ENCODE measurements around the gene CALB2.

The CALB2 gene

GRCh38 chr16:71396594-71396993 is 38.1 kb downstream of the CALB2 start:
- POLR2A ChIA-PET = no interaction called here
- CTCF ChIA-PET = interaction anchor here (1.7 kb wide), 1 partner anchor 17 kb away, joined by 6 read pairs; no protein-coding TSS in a partner anchor
- TF ChIP-seq CTCF (IDR thresholded peaks at IDR 0.05; ENCODE audit: control extremely low read depth, extremely low read depth, low read depth, missing control alignments) = no peak
- no peak for DNase-seq (ENCODE audit: extremely low spot score)

- CTCF ChIA-PET = no interaction called here
- POLR2A ChIA-PET = no interaction called here
- no peak for TF ChIP-seq CTCF (IDR thresholded peaks at IDR 0.05; ENCODE audit: control extremely low read depth, extremely low read depth, low read depth, missing control alignments)
Measured at GRCh38 chr16:71399801-71400563, 41.5 kb downstream of the CALB2 start.

GRCh38 chr16:71402007-71402406 is 43.5 kb downstream of the CALB2 start:
- no peak for DNase-seq (ENCODE audit: extremely low spot score)
- no peak for TF ChIP-seq CTCF (IDR thresholded peaks at IDR 0.05; ENCODE audit: control extremely low read depth, extremely low read depth, low read depth, missing control alignments)
- POLR2A ChIA-PET = no interaction called here
- CTCF ChIA-PET = interaction anchor here (1.2 kb wide), 1 partner anchor 98 kb away, joined by 3 read pairs; no protein-coding TSS in a partner anchor

More at GRCh38 chr16:71399801-71400563, 41.5 kb downstream of the CALB2 start:
- no peak for DNase-seq (ENCODE audit: extremely low spot score)

GRCh38 chr16:71402674-71403073 is 44.2 kb downstream of the CALB2 start:
- ChIA-PET POLR2A (no interaction called here), CTCF (interaction anchor here (2.1 to 2.2 kb wide), 2 partner anchors 10 to 97 kb away, joined by 5 to 12 read pairs; no protein-coding TSS in a partner anchor)
- DNase-seq (ENCODE audit: extremely low spot score) = no peak
- TF ChIP-seq CTCF (IDR thresholded peaks at IDR 0.05; ENCODE audit: control extremely low read depth, extremely low read depth, low read depth, missing control alignments) = no peak

- no peak for DNase-seq (ENCODE audit: extremely low spot score)
- CTCF ChIA-PET = interaction anchor here (2.1 to 2.2 kb wide), 2 partner anchors 8 to 95 kb away, joined by 5 to 12 read pairs; no protein-coding TSS in a partner anchor
- no peak for TF ChIP-seq CTCF (IDR thresholded peaks at IDR 0.05; ENCODE audit: control extremely low read depth, extremely low read depth, low read depth, missing control alignments)
- POLR2A ChIA-PET = no interaction called here
Measured at GRCh38 chr16:71404364-71404763, 45.8 kb downstream of the CALB2 start.

- ChIA-PET CTCF (interaction anchor here (0.9 to 2.6 kb wide), 4 partner anchors 12 to 205 kb away, joined by 3 to 15 read pairs (median 5); no protein-coding TSS in a partner anchor), POLR2A (no interaction called here)
- DNase-seq (ENCODE audit: extremely low spot score) = no peak
- no peak for TF ChIP-seq CTCF (IDR thresholded peaks at IDR 0.05; ENCODE audit: control extremely low read depth, extremely low read depth, low read depth, missing control alignments)
Measured at GRCh38 chr16:71406316-71406715, 47.8 kb downstream of the CALB2 start.

Measured in GM10248 (cell line).